Measurements from ENCODE around the gene NCL. TPM values are rescaled to one million over a fixed set of nuclear protein-coding genes. Genes with fewer than 3 reads are reported as not detected.

The NCL gene
- total RNA-seq, 1 donor from 2014 or later = 354 TPM

DNA sequence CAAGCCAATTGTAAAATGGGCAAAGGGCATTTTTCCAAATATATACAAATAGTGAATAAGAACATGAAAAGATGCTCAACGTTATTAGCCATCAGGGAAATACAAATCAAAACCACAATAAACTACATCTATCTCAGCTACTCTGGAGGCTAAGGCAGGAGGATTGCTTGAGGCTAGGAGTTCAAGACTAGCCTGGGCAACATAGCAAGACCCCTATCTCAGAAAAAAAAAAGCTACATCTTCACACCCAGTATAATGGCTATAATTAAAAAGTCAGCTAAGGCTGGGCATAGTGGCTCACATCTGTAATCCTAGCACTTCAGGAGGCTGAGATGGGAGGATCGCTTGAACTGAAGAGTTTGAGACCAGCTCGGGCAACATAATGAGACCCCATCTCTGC, 12.6 kb upstream of the NCL start:
- no peak for DNase-seq (ENCODE audit: low spot score)

DNA sequence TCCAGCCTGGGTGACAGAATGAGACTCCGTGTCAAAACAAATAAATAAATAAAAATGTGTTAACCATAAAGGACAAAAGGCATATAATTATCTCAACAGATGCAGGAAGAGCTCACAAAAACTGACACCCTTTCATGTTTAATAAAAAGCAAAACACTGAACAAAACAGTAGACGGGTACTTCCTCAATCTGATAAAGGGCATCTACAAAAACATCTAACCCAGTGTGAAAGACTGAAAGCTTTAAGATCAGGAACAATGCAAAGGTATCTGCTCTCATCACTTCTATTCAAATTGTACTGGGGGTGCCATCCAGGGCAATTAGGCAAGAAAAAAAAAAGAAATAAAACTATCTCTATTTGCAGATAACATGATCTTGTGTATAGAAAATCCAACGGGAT, 11.7 kb upstream of the NCL start:
- no peak overlapping the region for H3K27ac Mint-ChIP-seq
- no peaks in the 10 kb centered on the region for H3K9me3 Mint-ChIP-seq

More for the DNA sequence above, 12.6 kb upstream of the NCL start:
- Mint-ChIP-seq H3K9me3 (no peaks in the 10 kb centered on the region), H3K4me3 (no peak overlapping the region), H3K36me3 (no peaks in the 10 kb centered on the region), H3K27ac (no peak overlapping the region), H3K27me3 (ENCODE audit: insufficient read depth, low read depth) (peaks cover 5% of the 10 kb centered on the region), H3K4me1 (peaks cover 9% of the 10 kb centered on the region)
- Histone ChIP-seq H3K4me1 (no peaks in the 10 kb centered on the region), H3K79me2 (ENCODE audit: low read depth) (no peaks in the 10 kb centered on the region), H2AFZ (replicated peaks) (no peak overlapping the region), H3K9ac (no peak overlapping the region), H3K4me3 (no peak overlapping the region), H3K36me3 (no peaks in the 10 kb centered on the region), H3K27ac (no peak overlapping the region), H3K4me2 (no peak overlapping the region), H4K20me1 (ENCODE audit: low read depth) (no peaks in the 10 kb centered on the region), H3K9me3 (ENCODE audit: low read depth) (no peaks in the 10 kb centered on the region), H3F3A (ENCODE audit: low read depth) (no peaks in the 10 kb centered on the region), H3K27me3 (no peaks in the 10 kb centered on the region)
- TF ChIP-seq CTCF (IDR thresholded peaks at IDR 0.05) = no peak
- TF ChIP-seq EZH2 (IDR thresholded peaks at IDR 0.05) = no peak
- no peak for TF ChIP-seq EZH2phosphoT487 (IDR thresholded peaks at IDR 0.05)

DNA sequence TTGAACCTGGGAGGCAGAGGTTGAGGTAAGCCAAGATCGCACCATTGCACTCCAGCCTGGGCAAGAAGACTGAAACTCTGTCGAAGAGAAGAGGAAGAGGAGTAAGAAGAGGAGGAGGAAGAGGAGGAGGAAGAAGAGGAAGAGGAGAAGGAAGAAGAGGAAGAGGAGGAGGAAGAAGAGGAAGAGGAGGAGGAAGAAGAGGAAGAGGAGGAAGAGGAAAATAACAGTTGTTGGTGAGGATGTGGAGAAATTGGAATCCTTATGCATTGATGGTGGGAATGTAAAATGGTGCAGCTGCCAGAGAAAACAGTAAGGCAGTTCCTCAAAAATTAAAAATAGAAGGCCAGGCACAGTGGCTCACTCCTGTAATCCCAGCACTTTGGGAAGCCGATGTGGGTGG, 8.5 kb upstream of the NCL start:
- Histone ChIP-seq H3K9me3 (ENCODE audit: low read depth) (no peaks in the 10 kb centered on the region), H2AFZ (replicated peaks) (no peak overlapping the region), H3K27ac (no peak overlapping the region), H3K27me3 (no peaks in the 10 kb centered on the region), H3K4me2 (no peak overlapping the region), H3K4me1 (no peaks in the 10 kb centered on the region), H3K36me3 (no peaks in the 10 kb centered on the region), H3K9ac (no peak overlapping the region), H3K4me3 (no peak overlapping the region), H3K79me2 (ENCODE audit: low read depth) (no peaks in the 10 kb centered on the region), H4K20me1 (ENCODE audit: low read depth) (no peaks in the 10 kb centered on the region), H3F3A (ENCODE audit: low read depth) (no peaks in the 10 kb centered on the region)
- Mint-ChIP-seq H3K4me3 (no peak overlapping the region), H3K36me3 (no peaks in the 10 kb centered on the region), H3K27ac (no peak overlapping the region), H3K27me3 (ENCODE audit: insufficient read depth, low read depth) (peaks cover 9% of the 10 kb centered on the region), H3K4me1 (peaks cover 7% of the 10 kb centered on the region), H3K9me3 (no peaks in the 10 kb centered on the region)
- TF ChIP-seq CTCF (IDR thresholded peaks at IDR 0.05) = no peak
- TF ChIP-seq EZH2phosphoT487 (IDR thresholded peaks at IDR 0.05) = no peak
- no peak for TF ChIP-seq EZH2 (IDR thresholded peaks at IDR 0.05)
- no peak for DNase-seq (ENCODE audit: low spot score)

More for the DNA sequence above, 11.7 kb upstream of the NCL start:
- Histone ChIP-seq H3K27ac (no peak overlapping the region), H3K79me2 (ENCODE audit: low read depth) (no peaks in the 10 kb centered on the region), H3K4me2 (no peak overlapping the region), H3F3A (ENCODE audit: low read depth) (no peaks in the 10 kb centered on the region), H4K20me1 (ENCODE audit: low read depth) (no peaks in the 10 kb centered on the region), H3K4me1 (no peaks in the 10 kb centered on the region), H3K9ac (no peak overlapping the region), H3K27me3 (no peaks in the 10 kb centered on the region), H3K9me3 (ENCODE audit: low read depth) (no peaks in the 10 kb centered on the region), H3K36me3 (no peaks in the 10 kb centered on the region), H2AFZ (replicated peaks) (no peak overlapping the region), H3K4me3 (no peak overlapping the region)
- Mint-ChIP-seq H3K4me3 (no peak overlapping the region), H3K27me3 (ENCODE audit: insufficient read depth, low read depth) (peaks cover 5% of the 10 kb centered on the region), H3K4me1 (peaks cover 9% of the 10 kb centered on the region), H3K36me3 (no peaks in the 10 kb centered on the region)
- TF ChIP-seq CTCF (IDR thresholded peaks at IDR 0.05) (no peak), EZH2 (IDR thresholded peaks at IDR 0.05) (no peak)
- no peak for DNase-seq (ENCODE audit: low spot score)

Data from neural progenitor cell (in vitro differentiated cells).